SU-DHL-6 (cell line): ENCODE data around the gene BBLN.
A peak's percentile ranks its signal among the peaks of the same experiment; 100 is the strongest.

Source experiments
- H2AFZ ChIP-seq: fragments of 200-600 bp; sonication (generic); 2 replicates; pipeline ENCODE4 v1.6.1; 2014; ENCODE audit warnings: low read depth, mild to moderate bottlenecking, moderate library complexity, mixed read lengths, antibody characterized with exemption, low read length; ENCODE audit not compliant: severe bottlenecking
- H3F3A ChIP-seq: fragments of 200-600 bp; shearing (Covaris generic); 2 replicates; pipeline ENCODE4 v1.6.0; 2016; ENCODE audit warnings: antibody characterized with exemption, mild to moderate bottlenecking; ENCODE audit not compliant: insufficient read depth
- H3K27ac ChIP-seq: fragments of 200-600 bp; sonication (generic); 2 replicates; pipeline ENCODE4 v1.5.1; 2016; ENCODE audit warnings: low read depth, mild to moderate bottlenecking, low read length, moderate library complexity, mixed read lengths
- H3K27me3 ChIP-seq: fragments of 200-600 bp; sonication (generic), shearing (Covaris generic); 2 replicates; pipeline ENCODE4 v1.6.0; 2014; ENCODE audit warnings: mild to moderate bottlenecking, low read length
- H3K36me3 ChIP-seq: fragments of 200-600 bp; sonication (generic); 2 replicates; pipeline ENCODE4 v1.6.1; 2014; ENCODE audit warnings: mild to moderate bottlenecking, low read length, mixed read lengths
- H3K4me2 ChIP-seq: fragments of 300-600, 200-600 bp; shearing (Covaris generic), sonication (generic); 2 replicates; pipeline ENCODE4 v1.6.0; 2014; ENCODE audit warnings: low read length, low read depth, mild to moderate bottlenecking; ENCODE audit not compliant: poor library complexity, severe bottlenecking
- H3K4me3 ChIP-seq: fragments of 200-600 bp; sonication (generic); 2 replicates; pipeline ENCODE4 v1.5.1; 2014; ENCODE audit warnings: antibody characterized with exemption, low read length, mild to moderate bottlenecking, mixed read lengths; ENCODE audit not compliant: insufficient read depth, poor library complexity, severe bottlenecking
- H3K79me2 ChIP-seq: fragments of 200-600 bp; sonication (generic); 2 replicates; pipeline ENCODE4 v1.6.1; 2014; ENCODE audit warnings: mild to moderate bottlenecking, low read length, moderate library complexity; ENCODE audit not compliant: insufficient read depth
- H3K9ac ChIP-seq: fragments of 200-600 bp; sonication (generic); 2 replicates; pipeline ENCODE4 v1.7.0; 2014; ENCODE audit warnings: mild to moderate bottlenecking, low read length
- H3K9me2 ChIP-seq: fragments of 200-600 bp; sonication (generic); replicated peaks from 2 replicates; pipeline ENCODE4 v1.6.1; 2014; ENCODE audit warnings: low read length; ENCODE audit not compliant: insufficient read depth
- H3K9me3 ChIP-seq: fragments of 200-600 bp; sonication (generic); 2 replicates; pipeline ENCODE4 v1.6.1; 2014; ENCODE audit warnings: low read length, mixed read lengths; ENCODE audit not compliant: insufficient read depth
- H4K20me1 ChIP-seq: fragments of 200-600 bp; sonication (generic); 2 replicates; pipeline ENCODE4 v1.6.1; 2014; ENCODE audit warnings: low read depth, mild to moderate bottlenecking, antibody characterized with exemption, low read length, moderate library complexity, mixed read lengths
- CTCF ChIP-seq: fragments of 200-600 bp; sonication (generic); IDR thresholded peaks from one replicate; pipeline ENCODE4 v1.5.1; 2017; ENCODE audit warnings: antibody characterized with exemption, mild to moderate bottlenecking, low read length, moderate library complexity; ENCODE audit not compliant: insufficient read depth, poor library complexity, severe bottlenecking
- EZH2phosphoT487 ChIP-seq: fragments of 200-600 bp; sonication (generic), shearing (Covaris generic); conservative IDR thresholded peaks from 2 replicates; pipeline ENCODE4 v1.6.1; 2018; ENCODE audit warnings: mild to moderate bottlenecking, antibody characterized with exemption, low read length, moderate library complexity, mixed read lengths

Gene BBLN

GRCh38 chr9:128160603-128160987, 530 bp downstream of the BBLN start:
- no peaks in the 10 kb centered on the region for H3K79me2 ChIP-seq
- no peaks in the 10 kb centered on the region for H3K36me3 ChIP-seq
- H3K9me3 ChIP-seq = no peaks in the 10 kb centered on the region
- peak overlapping the region; percentile 65 for H3K4me2 ChIP-seq
- no peak for TF ChIP-seq CTCF
- TF ChIP-seq EZH2phosphoT487 = no peak
- H3K27me3 ChIP-seq = no peaks in the 10 kb centered on the region
- no peaks in the 10 kb centered on the region for H4K20me1 ChIP-seq
- peak overlapping the region; percentile 90 for H3K4me3 ChIP-seq
- no peaks in the 10 kb centered on the region for H3F3A ChIP-seq
- H3K27ac ChIP-seq = peak overlapping the region; percentile 34
- H3K9me2 ChIP-seq = no peaks in the 10 kb centered on the region
- peak overlapping the region; percentile 75 for H2AFZ ChIP-seq
- H3K9ac ChIP-seq = peak overlapping the region; percentile 86

- Histone ChIP-seq H3K36me3 (no peaks in the 10 kb centered on the region), H4K20me1 (no peaks in the 10 kb centered on the region), H3K9me3 (no peaks in the 10 kb centered on the region), H3K9me2 (no peaks in the 10 kb centered on the region), H3K4me2 (peak overlapping the region; percentile 65), H3K27ac (no peak overlapping the region), H3K27me3 (no peaks in the 10 kb centered on the region), H3K79me2 (no peaks in the 10 kb centered on the region), H3K9ac (peak overlapping the region; percentile 86), H2AFZ (no peak overlapping the region), H3F3A (no peaks in the 10 kb centered on the region), H3K4me3 (peak overlapping the region; percentile 90)
- TF ChIP-seq CTCF (no peak), EZH2phosphoT487 (no peak)
These were observed 1.3 kb downstream of the BBLN start for GRCh38 chr9:128161215-128161902.

- TF ChIP-seq EZH2phosphoT487 (no peak), CTCF (no peak)
- Histone ChIP-seq H2AFZ (no peak overlapping the region), H3F3A (no peaks in the 10 kb centered on the region), H3K36me3 (no peaks in the 10 kb centered on the region), H3K4me3 (no peak overlapping the region), H3K9me3 (no peaks in the 10 kb centered on the region), H3K27ac (no peak overlapping the region), H3K27me3 (no peaks in the 10 kb centered on the region), H4K20me1 (no peaks in the 10 kb centered on the region), H3K79me2 (no peaks in the 10 kb centered on the region), H3K4me2 (no peak overlapping the region), H3K9me2 (no peaks in the 10 kb centered on the region), H3K9ac (no peak overlapping the region)
These were observed 2.4 kb downstream of the BBLN start for GRCh38 chr9:128162215-128163026.
